ENCODE measurements around the gene PTRHD1.

PTRHD1 gene

GRCh38 chr2:24824966-24825882 lies 32.0 kb upstream of the PTRHD1 start:
- H3K27me3 ChIP-seq (ENCODE audit: low read depth, low read length), result no peaks in the 10 kb centered on the region
- H3K27ac ChIP-seq (ENCODE audit: low read length), result peak overlapping the region; percentile 30
- H3K4me3 ChIP-seq (ENCODE audit: low read length), result no peak overlapping the region
- H2AFZ ChIP-seq (ENCODE audit: low read depth, low read length), result no peak overlapping the region
- H3K9ac ChIP-seq (ENCODE audit: low read length), result no peak overlapping the region
- H3K4me2 ChIP-seq (ENCODE audit: low read length), result 0 out of 2 replicates have a peak overlapping the region, but pooled peaks have one; percentile 9
- peaks cover 4% of the 10 kb centered on the region for H3K4me1 ChIP-seq (ENCODE audit: low read length)
- H3K79me2 ChIP-seq (ENCODE audit: low read length), result no peaks in the 10 kb centered on the region
- H3K9me3 ChIP-seq (ENCODE audit: insufficient read depth, low read length), result no peaks in the 10 kb centered on the region
- TF ChIP-seq EZH2phosphoT487 (IDR thresholded peaks at IDR 0.05; ENCODE audit: low read depth), result no peak
- TF ChIP-seq, protein P1, sequence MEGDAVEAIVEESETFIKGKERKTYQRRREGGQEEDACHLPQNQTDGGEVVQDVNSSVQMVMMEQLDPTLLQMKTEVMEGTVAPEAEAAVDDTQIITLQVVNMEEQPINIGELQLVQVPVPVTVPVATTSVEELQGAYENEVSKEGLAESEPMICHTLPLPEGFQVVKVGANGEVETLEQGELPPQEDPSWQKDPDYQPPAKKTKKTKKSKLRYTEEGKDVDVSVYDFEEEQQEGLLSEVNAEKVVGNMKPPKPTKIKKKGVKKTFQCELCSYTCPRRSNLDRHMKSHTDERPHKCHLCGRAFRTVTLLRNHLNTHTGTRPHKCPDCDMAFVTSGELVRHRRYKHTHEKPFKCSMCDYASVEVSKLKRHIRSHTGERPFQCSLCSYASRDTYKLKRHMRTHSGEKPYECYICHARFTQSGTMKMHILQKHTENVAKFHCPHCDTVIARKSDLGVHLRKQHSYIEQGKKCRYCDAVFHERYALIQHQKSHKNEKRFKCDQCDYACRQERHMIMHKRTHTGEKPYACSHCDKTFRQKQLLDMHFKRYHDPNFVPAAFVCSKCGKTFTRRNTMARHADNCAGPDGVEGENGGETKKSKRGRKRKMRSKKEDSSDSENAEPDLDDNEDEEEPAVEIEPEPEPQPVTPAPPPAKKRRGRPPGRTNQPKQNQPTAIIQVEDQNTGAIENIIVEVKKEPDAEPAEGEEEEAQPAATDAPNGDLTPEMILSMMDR (IDR thresholded peaks at IDR 0.05; ENCODE audit: low read depth, low read length), result peak; percentile 57
- peaks cover 63% of the 10 kb centered on the region for H3K36me3 ChIP-seq (replicated peaks; ENCODE audit: low read depth, low read length)
- no peaks in the 10 kb centered on the region for H4K20me1 ChIP-seq (ENCODE audit: insufficient read depth, low read length)

DNA sequence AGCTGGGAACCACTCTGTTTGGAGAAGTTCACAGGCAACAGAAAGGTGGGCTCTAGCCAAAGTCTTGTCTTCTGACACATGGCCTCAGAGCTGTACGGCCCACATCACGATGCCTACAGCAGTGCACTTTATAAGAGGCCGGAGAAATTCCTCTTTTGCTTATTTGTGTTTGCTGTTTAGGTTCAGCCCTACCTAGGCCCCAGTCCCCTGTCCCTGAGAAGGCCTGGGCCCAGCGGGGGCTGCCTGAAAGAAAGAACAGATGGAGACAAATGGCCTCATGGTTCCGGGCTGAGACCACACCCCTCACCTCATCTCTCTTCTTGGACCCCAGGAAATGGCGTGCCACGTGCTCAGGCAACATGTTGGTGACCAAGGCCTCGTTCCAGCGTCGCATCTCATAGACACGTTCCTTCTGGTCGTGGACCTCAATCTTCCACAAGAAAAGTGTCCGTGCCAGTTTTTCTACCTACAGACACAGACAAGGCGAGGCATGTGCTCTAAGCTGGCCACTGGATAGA lies 30.9 kb upstream of the PTRHD1 start:
- H3K4me3 ChIP-seq (ENCODE audit: low read length), result no peak overlapping the region
- no peak for TF ChIP-seq EZH2phosphoT487 (IDR thresholded peaks at IDR 0.05; ENCODE audit: low read depth)
- TF ChIP-seq, protein P1 (IDR thresholded peaks at IDR 0.05; ENCODE audit: low read depth, low read length), result no peak
- H4K20me1 ChIP-seq (ENCODE audit: insufficient read depth, low read length), result no peaks in the 10 kb centered on the region
- H2AFZ ChIP-seq (ENCODE audit: low read depth, low read length), result no peak overlapping the region
- no peak overlapping the region for H3K9ac ChIP-seq (ENCODE audit: low read length)
- H3K79me2 ChIP-seq (ENCODE audit: low read length), result no peaks in the 10 kb centered on the region
- no peaks in the 10 kb centered on the region for H3K27me3 ChIP-seq (ENCODE audit: low read depth, low read length)
- no peak overlapping the region for H3K4me2 ChIP-seq (ENCODE audit: low read length)
- no peaks in the 10 kb centered on the region for H3K9me3 ChIP-seq (ENCODE audit: insufficient read depth, low read length)
- H3K36me3 ChIP-seq (replicated peaks; ENCODE audit: low read depth, low read length), result peaks cover 70% of the 10 kb centered on the region
- no peak overlapping the region for H3K27ac ChIP-seq (ENCODE audit: low read length)
- H3K4me1 ChIP-seq (ENCODE audit: low read length), result peaks cover 4% of the 10 kb centered on the region

DNA sequence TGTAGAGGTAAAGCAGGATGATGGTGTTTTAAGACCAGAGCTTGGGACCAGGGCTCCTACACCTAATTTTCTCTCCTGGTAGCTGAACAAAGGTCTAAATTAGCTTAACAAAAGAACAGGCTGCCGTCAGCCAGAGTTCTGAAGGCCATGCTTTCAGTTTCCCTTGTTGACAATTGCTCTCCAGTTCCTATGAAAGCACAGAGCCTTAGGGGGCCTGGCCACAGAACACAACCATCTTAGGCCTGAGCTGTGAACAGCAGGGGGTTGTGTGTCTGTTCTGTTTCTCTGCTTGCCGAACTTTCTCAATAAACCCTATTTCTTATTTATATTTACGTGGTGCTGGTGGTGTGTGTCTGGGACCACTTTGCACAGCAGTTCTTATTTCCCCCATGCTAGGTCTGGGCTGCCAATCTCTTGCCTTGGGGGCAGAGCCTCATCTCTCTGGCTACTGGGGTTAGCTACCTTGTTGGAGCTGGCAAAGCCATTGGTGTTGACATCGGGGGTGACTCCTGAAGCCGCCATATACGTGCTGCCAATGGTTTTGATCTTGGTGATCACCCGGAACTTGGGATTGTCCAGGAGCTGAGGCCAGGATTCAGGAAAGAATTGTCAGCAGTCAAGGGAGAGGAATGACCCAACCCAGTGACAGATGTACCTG lies 29.0 kb upstream of the PTRHD1 start:
- Histone ChIP-seq H4K20me1 (ENCODE audit: insufficient read depth, low read length) (no peaks in the 10 kb centered on the region), H3K4me1 (ENCODE audit: low read length) (peaks cover 4% of the 10 kb centered on the region), H3K36me3 (replicated peaks; ENCODE audit: low read depth, low read length) (peaks cover 86% of the 10 kb centered on the region), H3K4me2 (ENCODE audit: low read length) (no peak overlapping the region), H2AFZ (ENCODE audit: low read depth, low read length) (no peak overlapping the region), H3K27me3 (ENCODE audit: low read depth, low read length) (no peaks in the 10 kb centered on the region), H3K79me2 (ENCODE audit: low read length) (no peaks in the 10 kb centered on the region), H3K9me3 (ENCODE audit: insufficient read depth, low read length) (no peaks in the 10 kb centered on the region), H3K4me3 (ENCODE audit: low read length) (no peak overlapping the region), H3K27ac (ENCODE audit: low read length) (no peak overlapping the region), H3K9ac (ENCODE audit: low read length) (no peak overlapping the region)
- TF ChIP-seq, protein P1 (IDR thresholded peaks at IDR 0.05; ENCODE audit: low read depth, low read length), result no peak
- TF ChIP-seq EZH2phosphoT487 (IDR thresholded peaks at IDR 0.05; ENCODE audit: low read depth), result no peak

- H3K9me3 ChIP-seq (ENCODE audit: insufficient read depth, low read length), result no peaks in the 10 kb centered on the region
- no peaks in the 10 kb centered on the region for H4K20me1 ChIP-seq (ENCODE audit: insufficient read depth, low read length)
- no peak overlapping the region for H3K4me2 ChIP-seq (ENCODE audit: low read length)
- H3K36me3 ChIP-seq (replicated peaks; ENCODE audit: low read depth, low read length), result peaks cover 86% of the 10 kb centered on the region
- H3K4me1 ChIP-seq (ENCODE audit: low read length), result peaks cover 4% of the 10 kb centered on the region
- H3K4me3 ChIP-seq (ENCODE audit: low read length), result no peak overlapping the region
- H3K27me3 ChIP-seq (ENCODE audit: low read depth, low read length), result no peaks in the 10 kb centered on the region
- TF ChIP-seq, protein P1 (IDR thresholded peaks at IDR 0.05; ENCODE audit: low read depth, low read length), result no peak
- no peak for TF ChIP-seq EZH2phosphoT487 (IDR thresholded peaks at IDR 0.05; ENCODE audit: low read depth)
- H3K27ac ChIP-seq (ENCODE audit: low read length), result no peak overlapping the region
- no peaks in the 10 kb centered on the region for H3K79me2 ChIP-seq (ENCODE audit: low read length)
- H3K9ac ChIP-seq (ENCODE audit: low read length), result no peak overlapping the region
- H2AFZ ChIP-seq (ENCODE audit: low read depth, low read length), result no peak overlapping the region
Observed at GRCh38 chr2:24821433-24821891, 28.3 kb upstream of the PTRHD1 start.

Data from OCI-LY3 (cell line).